Loucy (cell line): ENCODE data around the gene GMEB2.

Experiments used
- EZH2phosphoT487 ChIP-seq: fragments of 200-600 bp; IDR thresholded peaks from 2 replicates; pipeline ENCODE4 v1.6.1; 2018; ENCODE audit warnings: antibody characterized with exemption, mild to moderate bottlenecking, moderate library complexity, borderline replicate concordance
- TF ChIP-seq, protein P1 (sequence below): fragments of 200-600 bp; sonication (generic); conservative IDR thresholded peaks from 2 replicates; pipeline ENCODE4 v1.5.1; 2014; ENCODE audit warnings: mild to moderate bottlenecking, antibody characterized with exemption, low read length

DNA sequence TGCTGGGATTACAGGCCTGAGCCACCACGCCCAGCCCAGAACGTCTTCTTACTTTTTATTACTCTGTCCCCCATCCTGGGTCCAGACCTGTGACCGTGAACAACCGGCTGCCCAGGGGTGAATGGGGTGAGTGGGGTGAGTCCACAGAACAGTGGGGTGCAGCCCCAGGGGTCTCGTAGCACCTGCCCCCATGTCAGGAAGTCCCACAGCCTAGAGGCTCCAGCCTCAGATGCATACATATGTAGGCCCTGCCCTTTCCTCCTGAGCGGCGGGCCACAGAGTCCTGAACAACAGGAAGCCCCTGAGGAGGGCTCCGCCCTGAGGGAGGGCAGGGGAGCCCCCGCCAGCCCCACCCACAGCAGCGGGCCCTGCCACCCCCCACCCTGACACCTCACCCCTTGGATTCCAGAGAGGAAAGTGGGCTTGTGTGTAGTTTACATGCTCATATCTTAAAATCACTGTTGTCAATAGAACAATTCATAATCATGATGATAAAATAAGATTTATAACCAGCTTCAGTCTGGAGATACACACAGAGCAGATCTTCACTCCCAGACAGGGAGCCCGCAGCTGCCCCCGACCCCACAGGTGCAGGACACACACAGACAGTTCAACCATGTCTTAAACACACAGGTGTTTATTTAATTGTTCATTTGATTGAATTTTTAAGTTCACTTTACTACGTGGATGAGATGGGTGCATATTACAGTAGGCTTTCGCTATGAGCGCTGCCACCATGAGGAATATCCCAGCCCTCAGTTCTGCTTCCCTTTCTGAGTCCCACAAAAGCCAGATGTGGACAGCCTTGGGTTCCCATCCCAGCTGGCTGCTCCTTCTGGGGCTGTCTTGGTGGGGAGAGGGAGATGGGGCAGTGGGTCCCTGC is 12.4 kb upstream of the GMEB2 start:
- no peak for TF ChIP-seq EZH2phosphoT487
- TF ChIP-seq, protein P1, sequence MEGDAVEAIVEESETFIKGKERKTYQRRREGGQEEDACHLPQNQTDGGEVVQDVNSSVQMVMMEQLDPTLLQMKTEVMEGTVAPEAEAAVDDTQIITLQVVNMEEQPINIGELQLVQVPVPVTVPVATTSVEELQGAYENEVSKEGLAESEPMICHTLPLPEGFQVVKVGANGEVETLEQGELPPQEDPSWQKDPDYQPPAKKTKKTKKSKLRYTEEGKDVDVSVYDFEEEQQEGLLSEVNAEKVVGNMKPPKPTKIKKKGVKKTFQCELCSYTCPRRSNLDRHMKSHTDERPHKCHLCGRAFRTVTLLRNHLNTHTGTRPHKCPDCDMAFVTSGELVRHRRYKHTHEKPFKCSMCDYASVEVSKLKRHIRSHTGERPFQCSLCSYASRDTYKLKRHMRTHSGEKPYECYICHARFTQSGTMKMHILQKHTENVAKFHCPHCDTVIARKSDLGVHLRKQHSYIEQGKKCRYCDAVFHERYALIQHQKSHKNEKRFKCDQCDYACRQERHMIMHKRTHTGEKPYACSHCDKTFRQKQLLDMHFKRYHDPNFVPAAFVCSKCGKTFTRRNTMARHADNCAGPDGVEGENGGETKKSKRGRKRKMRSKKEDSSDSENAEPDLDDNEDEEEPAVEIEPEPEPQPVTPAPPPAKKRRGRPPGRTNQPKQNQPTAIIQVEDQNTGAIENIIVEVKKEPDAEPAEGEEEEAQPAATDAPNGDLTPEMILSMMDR = no peak
